H1 (cell line): ENCODE measurements around the gene NAV2.

ENCODE experiments used
- RAD21 ChIP-seq, 2 experiments: IDR thresholded peaks in 1 of 2; conservative IDR thresholded peaks in 1 of 2; 2 replicates each; pipeline ENCODE4 v1.6.1; 2011; ENCODE audit warnings: low read depth in 2 of 2, low read length in 2 of 2, improper control_type of control experiment in 1 of 2, inconsistent platforms in 1 of 2, mild to moderate bottlenecking in 1 of 2, moderate library complexity in 1 of 2
- YY1 ChIP-seq: IDR thresholded peaks from 2 replicates; pipeline ENCODE4 v1.6.1; 2011; ENCODE audit warnings: low read depth, mild to moderate bottlenecking, low read length
- TF ChIP-seq, protein P1 (sequence below): IDR thresholded peaks from 2 replicates; pipeline ENCODE4 v1.6.1; 2012; ENCODE audit warnings: inconsistent platforms
- TF ChIP-seq, protein P2 (sequence below): IDR thresholded peaks from 2 replicates; pipeline ENCODE4 v1.6.1; 2012; ENCODE audit warnings: low read length, inconsistent platforms

DNA sequence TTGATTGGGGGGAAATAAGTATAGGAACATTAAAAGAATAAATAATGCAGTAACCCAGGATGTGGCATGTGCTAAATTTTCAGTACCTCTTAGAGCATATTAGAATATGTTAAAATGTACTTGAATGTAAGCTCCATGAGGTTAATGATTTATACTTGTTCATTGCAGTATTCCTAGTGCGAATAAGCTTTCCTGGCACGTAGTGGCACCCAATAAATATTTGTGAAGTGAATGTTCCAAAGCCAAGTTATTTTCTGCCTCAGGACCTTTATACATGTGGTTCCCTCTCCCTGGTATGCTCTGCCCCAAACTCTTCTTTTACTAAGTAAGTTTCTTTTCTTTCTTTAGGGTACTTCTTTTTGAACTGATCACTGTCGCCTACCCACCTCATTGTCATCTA, 328.9 kb downstream of the NAV2 start:
- TF ChIP-seq, protein P1, sequence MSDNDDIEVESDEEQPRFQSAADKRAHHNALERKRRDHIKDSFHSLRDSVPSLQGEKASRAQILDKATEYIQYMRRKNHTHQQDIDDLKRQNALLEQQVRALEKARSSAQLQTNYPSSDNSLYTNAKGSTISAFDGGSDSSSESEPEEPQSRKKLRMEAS = no peak
- TF ChIP-seq YY1 (no peak), RAD21 (IDR thresholded peaks at IDR 0.05 in 1 of 2, conservative IDR thresholded peaks at IDR 0.05 in 1 of 2; ENCODE audit: low read depth in 2 of 2, low read length in 2 of 2) (no peak)
- TF ChIP-seq, protein P2, sequence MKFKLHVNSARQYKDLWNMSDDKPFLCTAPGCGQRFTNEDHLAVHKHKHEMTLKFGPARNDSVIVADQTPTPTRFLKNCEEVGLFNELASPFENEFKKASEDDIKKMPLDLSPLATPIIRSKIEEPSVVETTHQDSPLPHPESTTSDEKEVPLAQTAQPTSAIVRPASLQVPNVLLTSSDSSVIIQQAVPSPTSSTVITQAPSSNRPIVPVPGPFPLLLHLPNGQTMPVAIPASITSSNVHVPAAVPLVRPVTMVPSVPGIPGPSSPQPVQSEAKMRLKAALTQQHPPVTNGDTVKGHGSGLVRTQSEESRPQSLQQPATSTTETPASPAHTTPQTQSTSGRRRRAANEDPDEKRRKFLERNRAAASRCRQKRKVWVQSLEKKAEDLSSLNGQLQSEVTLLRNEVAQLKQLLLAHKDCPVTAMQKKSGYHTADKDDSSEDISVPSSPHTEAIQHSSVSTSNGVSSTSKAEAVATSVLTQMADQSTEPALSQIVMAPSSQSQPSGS = no peak
